HG03039 (cell line): Measurements from ENCODE around the gene MLC1.

Experiments used
- ATAC-seq: cut with Tn5 transposase; IDR thresholded peaks from one replicate; pipeline ENCODE4 v1.9.1; 2021; ENCODE audit warnings: mild to moderate bottlenecking, moderate library complexity; ENCODE audit not compliant: unreplicated experiment

The MLC1 gene

GRCh38 chr22:50058906-50059880 is 26.0 kb downstream of the MLC1 start:
- no peak for ATAC-seq

- ATAC-seq, result no peak
Measured at GRCh38 chr22:50058061-50058905, 26.9 kb downstream of the MLC1 start, which contains the start of gene TTLL8. TTLL8 (minus strand) TSS chr22:50058298.

- no peak for ATAC-seq
Measured at GRCh38 chr22:50057278-50058060, 27.8 kb downstream of the MLC1 start.

- ATAC-seq, result no peak
Measured at GRCh38 chr22:50056214-50056972, 28.8 kb downstream of the MLC1 start.

- no peak for ATAC-seq
Measured at GRCh38 chr22:50053861-50054260, 31.4 kb downstream of the MLC1 start.

- ATAC-seq, result no peak
Measured at GRCh38 chr22:50051930-50052329, 33.3 kb downstream of the MLC1 start.

GRCh38 chr22:50049299-50050195 is 35.7 kb downstream of the MLC1 start:
- no peak for ATAC-seq

GRCh38 chr22:50048836-50049235 is 36.4 kb downstream of the MLC1 start:
- no peak for ATAC-seq

- no peak for ATAC-seq
Measured at GRCh38 chr22:50048061-50048765, 37.0 kb downstream of the MLC1 start.

GRCh38 chr22:50047346-50047745 is 37.9 kb downstream of the MLC1 start:
- ATAC-seq, result no peak

- no peak for ATAC-seq
Measured at GRCh38 chr22:50046481-50047245, 38.6 kb downstream of the MLC1 start.

- ATAC-seq, result no peak
Measured at GRCh38 chr22:50046019-50046415, 39.2 kb downstream of the MLC1 start.

- ATAC-seq, result no peak
Measured at GRCh38 chr22:50045211-50046018, 39.8 kb downstream of the MLC1 start.

GRCh38 chr22:50044485-50045118 is 40.6 kb downstream of the MLC1 start:
- ATAC-seq, result no peak

GRCh38 chr22:50041361-50042065 is 43.7 kb downstream of the MLC1 start:
- no peak for ATAC-seq

- ATAC-seq, result no peak
Measured at GRCh38 chr22:50040717-50041116, 44.5 kb downstream of the MLC1 start.
